IPS-20b (cell line): ENCODE measurements around the gene STAT5A.

Experiments used
- H3K27ac ChIP-seq: one replicate; pipeline ENCODE4 v1.5.1; 2013; ENCODE audit warnings: low read length
- H3K27me3 ChIP-seq: 2 replicates; pipeline ENCODE4 v1.6.1; 2013; ENCODE audit warnings: mild to moderate bottlenecking, low read length, inconsistent platforms; ENCODE audit not compliant: insufficient read depth
- H3K36me3 ChIP-seq: 2 replicates; pipeline ENCODE4 v1.6.1; 2013; ENCODE audit warnings: low read depth, mild to moderate bottlenecking, inconsistent platforms, low read length, moderate library complexity; ENCODE audit not compliant: insufficient read depth
- H3K4me1 ChIP-seq: 2 replicates; pipeline ENCODE4 v1.6.1; 2013; ENCODE audit warnings: mild to moderate bottlenecking, control low read depth, inconsistent platforms, low read length, moderate library complexity; ENCODE audit not compliant: insufficient read depth
- H3K4me3 ChIP-seq: 2 replicates; pipeline ENCODE4 v1.5.1; 2013; ENCODE audit warnings: mild to moderate bottlenecking, low read length, inconsistent platforms
- H3K9ac ChIP-seq: 2 replicates; pipeline ENCODE4 v1.6.1; 2013; ENCODE audit warnings: low read depth, mild to moderate bottlenecking, inconsistent platforms, low read length, moderate library complexity
- H3K9me3 ChIP-seq: 2 replicates; pipeline ENCODE4 v1.6.1; 2013; ENCODE audit warnings: mild to moderate bottlenecking, low read depth, low read length, inconsistent platforms; ENCODE audit not compliant: insufficient read depth

Gene STAT5A

DNA sequence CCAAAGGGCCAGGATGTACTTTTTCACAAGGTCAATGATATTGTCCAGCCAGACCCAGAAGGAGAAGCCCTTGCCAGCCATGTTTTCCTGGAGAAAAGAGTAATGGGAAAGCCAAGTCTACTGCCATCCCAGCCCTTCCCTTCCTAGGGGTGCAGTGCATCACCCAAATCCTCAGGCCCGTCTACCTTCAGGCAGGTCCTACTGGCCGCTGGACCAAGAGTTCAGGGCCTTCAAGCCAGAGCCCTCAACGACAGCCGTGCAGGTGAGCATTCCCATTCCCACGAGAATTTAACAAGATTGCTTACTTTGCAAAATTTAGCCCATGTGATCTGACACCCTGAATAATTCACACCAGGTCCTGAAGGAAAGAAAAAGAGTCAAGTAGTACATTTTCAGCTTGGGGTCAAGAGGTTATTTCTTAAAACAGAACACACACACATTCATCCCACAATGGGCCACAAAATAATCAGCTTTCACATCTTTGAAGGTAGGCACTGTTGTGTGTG is 35.0 kb downstream of the STAT5A start:
- Histone ChIP-seq H3K27ac (no peak overlapping the region), H3K27me3 (no peaks in the 10 kb centered on the region), H3K9ac (no peak overlapping the region), H3K4me3 (no peak overlapping the region), H3K9me3 (no peaks in the 10 kb centered on the region), H3K4me1 (peaks cover 8% of the 10 kb centered on the region), H3K36me3 (peaks cover 69% of the 10 kb centered on the region)

GRCh38 chr17:42325026-42325425 is 36.7 kb downstream of the STAT5A start:
- H3K4me1 ChIP-seq: peaks cover 18% of the 10 kb centered on the region
- no peak overlapping the region for H3K27ac ChIP-seq
- H3K9ac ChIP-seq: no peak overlapping the region
- H3K27me3 ChIP-seq: no peaks in the 10 kb centered on the region
- peaks cover 54% of the 10 kb centered on the region for H3K36me3 ChIP-seq
- no peaks in the 10 kb centered on the region for H3K9me3 ChIP-seq
- no peak overlapping the region for H3K4me3 ChIP-seq

GRCh38 chr17:42329025-42329976 is 41.0 kb downstream of the STAT5A start:
- peak overlapping the region; percentile 66 for H3K27ac ChIP-seq
- no peaks in the 10 kb centered on the region for H3K27me3 ChIP-seq
- peak overlapping the region; percentile 73 for H3K9ac ChIP-seq
- peaks cover 55% of the 10 kb centered on the region for H3K36me3 ChIP-seq
- peak overlapping the region; percentile 50 for H3K4me3 ChIP-seq
- H3K9me3 ChIP-seq: no peaks in the 10 kb centered on the region
- H3K4me1 ChIP-seq: peaks cover 16% of the 10 kb centered on the region

DNA sequence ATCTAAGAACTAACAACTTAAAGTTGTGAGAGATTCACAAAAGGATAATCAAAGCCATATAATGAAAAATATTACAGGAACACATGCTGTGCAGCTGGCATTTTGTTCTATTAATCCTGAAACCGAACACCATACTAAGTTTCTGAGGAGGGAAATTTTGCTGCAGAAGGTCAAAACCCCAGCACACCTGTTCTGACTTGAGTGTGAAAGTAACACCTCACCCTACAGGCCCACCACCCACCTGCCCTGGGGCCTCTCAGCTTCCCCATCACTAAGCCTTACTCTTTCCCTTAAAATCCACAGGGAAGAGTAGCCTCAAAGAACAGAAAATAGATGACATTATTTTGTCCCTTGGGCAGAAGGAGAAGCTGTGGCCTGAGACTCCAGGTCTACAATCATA is 44.8 kb downstream of the STAT5A start:
- H3K27ac ChIP-seq: no peak overlapping the region
- no peak overlapping the region for H3K9ac ChIP-seq
- no peak overlapping the region for H3K4me3 ChIP-seq
- no peaks in the 10 kb centered on the region for H3K27me3 ChIP-seq
- H3K4me1 ChIP-seq: peaks cover 16% of the 10 kb centered on the region
- no peaks in the 10 kb centered on the region for H3K9me3 ChIP-seq
- peaks cover 65% of the 10 kb centered on the region for H3K36me3 ChIP-seq

- H3K36me3 ChIP-seq: peaks cover 79% of the 10 kb centered on the region
- no peak overlapping the region for H3K4me3 ChIP-seq
- no peak overlapping the region for H3K9ac ChIP-seq
These were observed 46.4 kb downstream of the STAT5A start for GRCh38 chr17:42334677-42335076.

GRCh38 chr17:42337442-42337841 is 49.1 kb downstream of the STAT5A start:
- no peak overlapping the region for H3K9ac ChIP-seq

More at GRCh38 chr17:42334677-42335076, 46.4 kb downstream of the STAT5A start:
- no peaks in the 10 kb centered on the region for H3K27me3 ChIP-seq
- no peaks in the 10 kb centered on the region for H3K9me3 ChIP-seq
- H3K27ac ChIP-seq: no peak overlapping the region
- H3K4me1 ChIP-seq: peaks cover 7% of the 10 kb centered on the region; the same call in 1 of the 2 replicates

GRCh38 chr17:42338427-42338985 is 50.2 kb downstream of the STAT5A start:
- Histone ChIP-seq H3K4me3 (no peak overlapping the region), H3K36me3 (peaks cover 92% of the 10 kb centered on the region), H3K27me3 (no peaks in the 10 kb centered on the region), H3K9me3 (no peaks in the 10 kb centered on the region), H3K4me1 (no peaks in the 10 kb centered on the region), H3K9ac (no peak overlapping the region), H3K27ac (no peak overlapping the region)

More at GRCh38 chr17:42337442-42337841, 49.1 kb downstream of the STAT5A start:
- H3K4me1 ChIP-seq: no peaks in the 10 kb centered on the region
- H3K4me3 ChIP-seq: no peak overlapping the region
- H3K27me3 ChIP-seq: no peaks in the 10 kb centered on the region
- H3K9me3 ChIP-seq: no peaks in the 10 kb centered on the region
- peaks cover 92% of the 10 kb centered on the region for H3K36me3 ChIP-seq
- H3K27ac ChIP-seq: no peak overlapping the region

DNA sequence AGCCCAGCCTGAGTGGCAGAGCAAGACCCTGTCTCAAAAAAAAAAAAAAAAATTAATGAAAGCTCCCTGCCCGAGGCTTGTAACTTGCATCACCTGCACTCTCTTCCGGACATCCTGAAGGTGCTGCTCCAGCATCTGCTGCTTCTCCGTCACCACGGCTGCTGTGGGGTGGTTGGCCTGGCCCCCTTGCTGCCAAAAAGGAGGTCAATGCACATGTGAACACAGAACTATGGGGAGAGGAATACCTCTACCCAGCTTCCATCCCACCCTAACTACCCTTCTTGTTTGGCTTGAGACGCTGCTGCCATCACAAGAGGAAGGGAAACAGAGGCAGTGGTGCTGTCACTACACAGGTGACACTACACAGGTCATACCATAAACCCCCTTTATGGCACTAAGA is 50.9 kb downstream of the STAT5A start:
- Histone ChIP-seq H3K4me3 (no peak overlapping the region), H3K36me3 (peaks cover 92% of the 10 kb centered on the region), H3K9ac (no peak overlapping the region), H3K4me1 (no peaks in the 10 kb centered on the region), H3K9me3 (no peaks in the 10 kb centered on the region), H3K27ac (no peak overlapping the region), H3K27me3 (no peaks in the 10 kb centered on the region)

DNA sequence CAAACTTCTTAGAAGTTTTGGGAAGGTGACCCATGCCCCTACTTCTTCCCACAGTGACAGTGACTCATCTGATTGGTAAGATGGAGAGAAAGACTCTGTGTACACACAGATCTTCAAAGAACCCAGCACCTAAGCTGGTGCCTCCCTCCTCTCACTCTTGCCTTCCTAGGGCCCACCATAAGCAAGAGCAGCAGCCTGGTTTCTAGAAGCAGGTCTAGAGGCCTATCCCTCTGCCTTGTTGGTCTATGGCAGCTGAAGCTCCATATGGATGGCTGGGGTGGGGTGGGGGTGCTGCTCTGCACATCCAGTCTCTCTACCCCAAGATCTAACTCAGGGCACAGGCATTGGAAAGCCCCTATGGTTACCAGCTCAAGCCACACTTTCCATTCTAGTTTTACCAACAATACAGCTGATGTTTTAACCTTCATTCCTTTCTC is 52.4 kb downstream of the STAT5A start:
- H3K36me3 ChIP-seq: peaks cover 90% of the 10 kb centered on the region
- H3K9me3 ChIP-seq: no peaks in the 10 kb centered on the region
- H3K4me3 ChIP-seq: no peak overlapping the region
- H3K9ac ChIP-seq: no peak overlapping the region
- H3K27ac ChIP-seq: no peak overlapping the region
- H3K27me3 ChIP-seq: no peaks in the 10 kb centered on the region
- H3K4me1 ChIP-seq: peaks cover under 1% of the 10 kb centered on the region; the same call in 1 of the 2 replicates

DNA sequence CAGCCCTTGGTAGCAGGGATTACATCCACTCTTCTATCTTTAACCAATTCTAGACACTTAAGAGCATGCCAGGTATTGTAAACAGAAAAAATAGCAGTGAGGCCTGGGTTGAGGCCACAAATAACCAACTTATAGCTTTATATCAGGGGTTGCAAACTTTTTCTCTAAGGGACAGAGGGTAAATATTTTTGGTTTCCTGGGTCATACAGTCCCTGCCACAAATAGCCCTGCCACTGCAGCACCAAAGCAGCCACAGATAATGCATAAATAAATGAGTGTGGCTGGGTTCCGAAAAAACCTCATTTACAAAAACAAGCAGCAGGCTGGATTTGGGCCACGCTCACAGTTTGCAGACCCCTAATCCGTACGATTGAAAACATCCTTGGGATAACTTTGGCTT is 53.3 kb downstream of the STAT5A start:
- peaks cover 7% of the 10 kb centered on the region for H3K4me1 ChIP-seq
- H3K4me3 ChIP-seq: no peak overlapping the region
- peaks cover 90% of the 10 kb centered on the region for H3K36me3 ChIP-seq
- no peak overlapping the region for H3K9ac ChIP-seq
- H3K27me3 ChIP-seq: no peaks in the 10 kb centered on the region
- no peak overlapping the region for H3K27ac ChIP-seq
- no peaks in the 10 kb centered on the region for H3K9me3 ChIP-seq

GRCh38 chr17:42342242-42343008 is 54.1 kb downstream of the STAT5A start:
- Histone ChIP-seq H3K36me3 (peaks cover 86% of the 10 kb centered on the region), H3K4me1 (peaks cover 7% of the 10 kb centered on the region)

More at GRCh38 chr17:42342242-42343008, 54.1 kb downstream of the STAT5A start:
- Histone ChIP-seq H3K9ac (no peak overlapping the region), H3K27me3 (no peaks in the 10 kb centered on the region), H3K9me3 (no peaks in the 10 kb centered on the region), H3K4me3 (no peak overlapping the region), H3K27ac (no peak overlapping the region)
